GM23248 (cell line): Measurements from ENCODE around the gene HIVEP3. TPM values are rescaled to one million over a fixed set of nuclear protein-coding genes. Genes with fewer than 3 reads are reported as not detected.

Experiments used
- DNase-seq: peaks from one replicate; pipeline ENCODE4 v3.0.0-alpha.2; 2015
- H2AFZ ChIP-seq: fragments of 200-600 bp; sonication (generic); 2 replicates; pipeline ENCODE4 v1.6.1; 2016; ENCODE audit warnings: antibody characterized with exemption
- H3F3A ChIP-seq: fragments of 200-600 bp; sonication (generic); 2 replicates; pipeline ENCODE4 v1.6.1; 2016; ENCODE audit warnings: mild to moderate bottlenecking, antibody characterized with exemption, mixed run types; ENCODE audit not compliant: insufficient read depth
- H3K27ac ChIP-seq: fragments of 200-600 bp; sonication (generic); 2 replicates; pipeline ENCODE4 v1.5.1; 2016; ENCODE audit warnings: mild to moderate bottlenecking
- H3K27me3 ChIP-seq: fragments of 200-600 bp; sonication (generic); replicated peaks from 2 replicates; pipeline ENCODE4 v1.6.1; 2016; ENCODE audit warnings: mild to moderate bottlenecking; ENCODE audit not compliant: insufficient read depth
- H3K36me3 ChIP-seq: fragments of 200-600 bp; sonication (generic); 2 replicates; pipeline ENCODE4 v1.6.1; 2016; ENCODE audit warnings: low read depth, mild to moderate bottlenecking
- H3K4me1 ChIP-seq: fragments of 200-600 bp; sonication (generic); 2 replicates; pipeline ENCODE4 v1.6.1; 2016; ENCODE audit warnings: mild to moderate bottlenecking; ENCODE audit not compliant: insufficient read depth
- H3K4me2 ChIP-seq: fragments of 200-600 bp; sonication (generic); one replicate; pipeline ENCODE4 v1.6.1; 2016; ENCODE audit warnings: mild to moderate bottlenecking; ENCODE audit not compliant: unreplicated experiment
- H3K4me3 ChIP-seq: fragments of 200-600 bp; sonication (generic); 2 replicates; pipeline ENCODE4 v1.5.1; 2016; ENCODE audit warnings: mild to moderate bottlenecking
- H3K79me2 ChIP-seq: fragments of 200-600 bp; sonication (generic); 2 replicates; pipeline ENCODE4 v1.6.1; 2016; ENCODE audit warnings: mild to moderate bottlenecking; ENCODE audit not compliant: insufficient read depth
- H3K9ac ChIP-seq: fragments of 200-600 bp; sonication (generic); 2 replicates; pipeline ENCODE4 v1.6.1; 2016; ENCODE audit warnings: mild to moderate bottlenecking
- H3K9me2 ChIP-seq: fragments of 200-600 bp; sonication (generic); 2 replicates; pipeline ENCODE4 v1.6.1; 2016; ENCODE audit warnings: mixed run types, mild to moderate bottlenecking, moderate library complexity; ENCODE audit not compliant: insufficient read depth
- H3K9me3 ChIP-seq: fragments of 200-600 bp; sonication (generic); one replicate; pipeline ENCODE4 v1.6.1; 2017; ENCODE audit warnings: low read depth
- H4K20me1 ChIP-seq: fragments of 200-600 bp; sonication (generic); 2 replicates; pipeline ENCODE4 v1.6.0; 2016; ENCODE audit not compliant: insufficient read depth
- EZH2 ChIP-seq: fragments of 200-600 bp; sonication (generic); IDR thresholded peaks from 2 replicates; pipeline ENCODE4 v1.6.1; 2018; ENCODE audit warnings: antibody characterized with exemption, mild to moderate bottlenecking; ENCODE audit not compliant: insufficient read depth, poor library complexity, severe bottlenecking
- EZH2phosphoT487 ChIP-seq: fragments of 200-600 bp; sonication (generic); IDR thresholded peaks from 2 replicates; pipeline ENCODE4 v1.6.1; 2018; ENCODE audit warnings: antibody characterized with exemption, moderate library complexity, mild to moderate bottlenecking, low read depth; ENCODE audit not compliant: insufficient read depth
- WGBS, 2 experiments: methylation state at CpG; one replicate each; pipeline ENCODE4 v1.1.6; 2015 to 2017; ENCODE audit warnings: low lambda C conversion rate in 2 of 2, low coverage in 1 of 2; ENCODE audit errors: missing lambda C conversion rate in 2 of 2; 5-methylcytosine and 5-hydroxymethylcytosine counted together
- in situ Hi-C: fragments of 300-500 bp; cut with MboI; formaldehyde crosslinking; loops from 2 replicates; pipeline ENCODE4 v1.15.0; 2020
- polyA plus RNA-seq: library from polyadenylated mRNA; unstranded; fragments of >200 nt; fragmentation: Nextera tagmentation; extraction: Ambion mirVana; gene quantifications from 2 replicates; pipeline ENCODE4 v1.2.1, GENCODE V29; 2016
- total RNA-seq: library from RNA; depleted of rRNA; stranded (reverse); fragments of >200 nt; shearing (Covaris generic); gene quantifications from 2 replicates; pipeline ENCODE4 v1.2.3, GENCODE V29; 2014

Gene HIVEP3
- total and polyA plus RNA-seq, 2 experiments from 2014 or later: 1.7 to 7.2 TPM

DNA sequence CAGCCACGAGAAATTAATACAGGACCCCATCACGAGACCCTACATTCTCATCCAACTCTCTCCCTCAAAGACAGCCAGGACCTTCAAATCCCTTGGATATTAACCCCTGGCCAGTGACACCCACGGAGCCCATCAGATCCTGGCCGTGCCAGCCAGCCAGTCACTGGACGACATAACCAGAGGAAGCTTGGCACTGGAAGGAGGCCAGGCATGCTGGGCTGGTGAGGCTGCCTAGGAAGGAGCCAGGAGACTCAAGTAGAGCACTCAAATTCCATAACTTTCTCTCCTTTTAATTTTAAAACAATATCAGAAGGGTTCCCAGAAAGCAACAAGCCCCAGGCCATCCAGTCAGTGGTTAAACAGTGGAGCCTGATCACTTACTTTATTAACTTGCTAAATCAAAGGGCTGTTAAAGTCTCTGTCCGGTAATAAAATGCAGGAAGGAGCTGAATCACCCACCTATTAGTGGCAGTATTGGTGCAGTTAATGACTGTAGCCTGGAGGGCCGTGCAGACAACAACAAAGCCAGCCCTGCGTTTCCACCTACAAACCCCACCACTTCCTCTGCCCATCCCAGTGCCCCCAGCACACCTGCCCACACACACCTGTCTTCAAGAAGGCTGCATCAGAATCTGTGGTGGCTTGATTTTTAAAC lies 78.0 kb downstream of the HIVEP3 start:
- no peak overlapping the region for H3K27ac ChIP-seq
- WGBS, 2 experiments: 79 to 85% methylated on average over 8 of the region's 8 CpGs
- no peak overlapping the region for H3K9ac ChIP-seq
- DNase-seq: peak; percentile 29
- peaks cover 9% of the 10 kb centered on the region; the same call in 1 of the 2 replicates for H3K4me1 ChIP-seq
- H3K27me3 ChIP-seq: no peaks in the 10 kb centered on the region
- no peaks in the 10 kb centered on the region for H3K79me2 ChIP-seq
- TF ChIP-seq EZH2 (no peak), EZH2phosphoT487 (no peak)
- no peaks in the 10 kb centered on the region for H3K9me2 ChIP-seq
- no peaks in the 10 kb centered on the region for H3K9me3 ChIP-seq
- in situ Hi-C loops: no loop called here
- no peak overlapping the region for H3K4me2 ChIP-seq
- H3F3A ChIP-seq: peaks cover 5% of the 10 kb centered on the region; the same call in 1 of the 2 replicates
- H3K4me3 ChIP-seq: no peak overlapping the region
- H2AFZ ChIP-seq: no peak overlapping the region
- H4K20me1 ChIP-seq: no peaks in the 10 kb centered on the region
- no peaks in the 10 kb centered on the region for H3K36me3 ChIP-seq

DNA sequence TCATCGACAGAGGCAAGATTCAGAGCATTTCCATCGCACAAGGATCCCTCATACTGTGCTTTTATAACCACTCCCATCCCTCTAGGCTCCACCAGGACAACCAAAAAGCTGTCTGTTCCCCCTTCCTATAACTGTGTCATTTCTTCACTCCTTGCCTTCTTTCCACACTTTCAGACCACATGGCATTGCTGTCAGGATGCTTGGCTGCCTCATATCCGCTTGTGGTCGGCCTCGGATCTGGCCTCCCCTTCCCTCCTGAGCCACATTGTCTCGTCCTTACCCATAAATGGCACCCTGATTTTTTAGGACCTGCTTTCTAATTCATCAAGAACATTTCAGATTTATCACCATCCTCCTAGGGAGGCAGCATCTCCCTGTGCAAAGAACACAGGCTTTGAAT lies 80.5 kb downstream of the HIVEP3 start:
- DNase-seq: no peak
- no peak for TF ChIP-seq EZH2phosphoT487
- no peak for TF ChIP-seq EZH2
- Histone ChIP-seq H3F3A (peaks cover 4% of the 10 kb centered on the region), H3K9me3 (no peaks in the 10 kb centered on the region), H3K4me1 (peaks cover 4% of the 10 kb centered on the region; the same call in 1 of the 2 replicates), H3K27ac (no peak overlapping the region), H3K36me3 (no peaks in the 10 kb centered on the region), H3K4me3 (no peak overlapping the region), H3K9me2 (no peaks in the 10 kb centered on the region), H3K4me2 (no peak overlapping the region), H2AFZ (no peak overlapping the region), H4K20me1 (no peaks in the 10 kb centered on the region), H3K27me3 (no peaks in the 10 kb centered on the region), H3K9ac (no peak overlapping the region), H3K79me2 (no peaks in the 10 kb centered on the region)
- 86 to 90% methylated on average over 6 of the region's 6 CpGs for WGBS, 2 experiments
- in situ Hi-C loops: no loop called here

DNA sequence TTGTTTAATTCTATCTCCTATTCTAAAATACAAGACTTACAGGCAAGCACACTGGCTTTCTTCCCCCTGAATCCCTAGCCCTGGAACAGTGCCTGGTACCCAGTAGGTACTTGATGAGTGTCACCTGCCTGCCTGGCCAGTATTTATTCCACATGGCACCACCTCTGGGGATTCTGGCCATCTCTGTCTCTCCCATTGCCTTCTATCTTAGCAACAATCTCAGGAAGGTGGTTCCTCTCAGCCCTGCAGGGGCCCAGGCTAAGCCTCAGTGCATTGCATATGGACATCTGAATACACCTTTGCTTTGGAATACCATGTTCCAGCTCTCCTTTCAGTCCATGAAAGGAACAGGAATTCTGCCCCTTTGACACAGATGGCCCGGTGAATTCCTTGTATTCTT lies 81.0 kb downstream of the HIVEP3 start:
- H3F3A ChIP-seq: no peaks in the 10 kb centered on the region; the same call in 1 of the 2 replicates
- H3K9me3 ChIP-seq: no peaks in the 10 kb centered on the region
- in situ Hi-C loops: no loop called here
- H3K9ac ChIP-seq: no peak overlapping the region
- no peak overlapping the region for H3K27ac ChIP-seq
- H3K79me2 ChIP-seq: no peaks in the 10 kb centered on the region
- H3K4me1 ChIP-seq: no peaks in the 10 kb centered on the region
- no peak overlapping the region for H3K4me3 ChIP-seq
- no peak overlapping the region for H3K4me2 ChIP-seq
- DNase-seq: no peak
- no peak for TF ChIP-seq EZH2phosphoT487
- TF ChIP-seq EZH2: no peak
- no peak overlapping the region for H2AFZ ChIP-seq
- no peaks in the 10 kb centered on the region for H3K27me3 ChIP-seq
- no peaks in the 10 kb centered on the region for H3K9me2 ChIP-seq
- 80 to 90% methylated on average over 1 of the region's 1 CpG for WGBS, 2 experiments
- H4K20me1 ChIP-seq: no peaks in the 10 kb centered on the region
- no peaks in the 10 kb centered on the region for H3K36me3 ChIP-seq

DNA sequence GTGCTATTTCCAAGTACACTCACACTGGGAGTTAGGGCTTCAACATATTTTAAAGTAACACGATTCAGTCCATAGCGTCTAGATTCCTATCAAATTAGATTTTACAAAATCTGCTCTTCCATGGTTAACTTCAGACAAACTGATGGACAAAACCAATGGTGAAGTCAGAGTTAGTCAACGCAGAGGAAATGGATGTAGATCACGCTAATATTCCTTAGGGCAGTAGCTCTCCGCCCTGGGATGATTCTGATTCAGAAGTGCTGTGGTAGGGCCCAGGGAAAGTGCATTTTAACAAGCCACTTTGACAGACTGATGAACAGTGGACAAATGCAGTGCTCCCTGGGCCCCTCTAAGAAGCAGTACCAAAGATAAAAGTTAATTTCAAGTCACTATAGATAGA lies 83.2 kb downstream of the HIVEP3 start:
- H3F3A ChIP-seq: peaks cover 11% of the 10 kb centered on the region
- H4K20me1 ChIP-seq: no peaks in the 10 kb centered on the region
- no peaks in the 10 kb centered on the region for H3K9me3 ChIP-seq
- no peak overlapping the region for H3K4me2 ChIP-seq
- in situ Hi-C loops: no loop called here
- no peak overlapping the region for H3K4me3 ChIP-seq
- H3K4me1 ChIP-seq: peaks cover 7% of the 10 kb centered on the region; the same call in 1 of the 2 replicates
- peak; percentile 66 for DNase-seq
- no peak overlapping the region for H3K9ac ChIP-seq
- no peak for TF ChIP-seq EZH2phosphoT487
- no peak for TF ChIP-seq EZH2
- peak overlapping the region; percentile 15; the same call in 1 of the 2 replicates for H3K27ac ChIP-seq
- no peak overlapping the region for H2AFZ ChIP-seq
- 70 to 71% methylated on average over 5 of the region's 5 CpGs for WGBS, 2 experiments
- H3K79me2 ChIP-seq: no peaks in the 10 kb centered on the region
- H3K27me3 ChIP-seq: no peaks in the 10 kb centered on the region
- H3K36me3 ChIP-seq: no peaks in the 10 kb centered on the region
- no peaks in the 10 kb centered on the region for H3K9me2 ChIP-seq

DNA sequence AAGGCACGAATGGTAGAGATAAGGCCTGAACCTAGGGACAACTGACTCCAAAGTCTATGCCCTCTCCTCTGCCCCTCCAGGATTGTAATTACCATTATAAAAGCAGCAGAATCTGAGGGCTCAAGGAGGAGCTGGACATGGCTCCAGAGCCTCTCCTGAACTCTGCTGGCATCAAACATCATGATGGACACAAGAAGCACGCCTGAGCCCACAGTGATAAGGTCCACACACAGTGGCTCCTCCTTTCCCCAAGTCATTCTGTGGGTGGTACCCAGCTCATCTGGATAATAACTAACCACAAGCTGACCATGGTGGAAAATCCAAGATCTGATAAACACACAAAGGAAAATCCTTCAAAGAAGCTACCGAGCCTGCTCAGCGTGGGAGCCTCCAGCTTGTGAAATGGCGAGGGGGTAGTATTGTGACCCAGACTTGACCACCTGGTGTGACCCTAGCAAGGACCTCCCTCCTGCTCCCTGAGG lies 85.2 kb downstream of the HIVEP3 start:
- in situ Hi-C loops: no loop called here
- WGBS, 2 experiments: 95 to 96% methylated on average over 5 of the region's 5 CpGs
- H3F3A ChIP-seq: peaks cover 14% of the 10 kb centered on the region
- H3K36me3 ChIP-seq: no peaks in the 10 kb centered on the region
- H3K27me3 ChIP-seq: no peaks in the 10 kb centered on the region
- H2AFZ ChIP-seq: no peak overlapping the region
- no peak overlapping the region for H3K4me2 ChIP-seq
- H3K9me3 ChIP-seq: no peaks in the 10 kb centered on the region
- H3K27ac ChIP-seq: no peak overlapping the region
- H3K4me3 ChIP-seq: no peak overlapping the region
- no peaks in the 10 kb centered on the region for H3K9me2 ChIP-seq
- H3K4me1 ChIP-seq: peaks cover 7% of the 10 kb centered on the region; the same call in 1 of the 2 replicates
- no peak overlapping the region for H3K9ac ChIP-seq
- no peak for DNase-seq
- no peaks in the 10 kb centered on the region for H3K79me2 ChIP-seq
- no peaks in the 10 kb centered on the region for H4K20me1 ChIP-seq
- no peak for TF ChIP-seq EZH2phosphoT487
- no peak for TF ChIP-seq EZH2
